GM19324 (cell line): ENCODE measurements around the gene MKNK1.

Source experiments
- ATAC-seq: cut with Tn5 transposase; IDR thresholded peaks from one replicate; pipeline ENCODE4 v1.9.1; 2021; ENCODE audit warnings: mild to moderate bottlenecking, moderate library complexity; ENCODE audit not compliant: unreplicated experiment, low FRiP score

The MKNK1 gene

GRCh38 chr1:46619656-46620258 is 15.7 kb upstream of the MKNK1 start:
- ATAC-seq = no peak

GRCh38 chr1:46618754-46619415 is 14.8 kb upstream of the MKNK1 start:
- no peak for ATAC-seq

GRCh38 chr1:46617833-46618232 is 13.8 kb upstream of the MKNK1 start:
- ATAC-seq = no peak

- ATAC-seq = no peak
Observed at GRCh38 chr1:46617108-46617800, 13.2 kb upstream of the MKNK1 start.

- peak; percentile 82 for ATAC-seq
Observed at GRCh38 chr1:46616277-46617107, 12.4 kb upstream of the MKNK1 start, which contains the start of gene MOB3C. Gene MOB3C, minus strand, starts transcription at chr1:46616811. Its CDS starts 3,490 bp downstream, at chr1:46613321.

GRCh38 chr1:46615735-46616134 is 11.7 kb upstream of the MKNK1 start:
- no peak for ATAC-seq

GRCh38 chr1:46615088-46615487 is 11.0 kb upstream of the MKNK1 start:
- ATAC-seq = no peak

- ATAC-seq = no peak
Observed at GRCh38 chr1:46614604-46614984, 10.5 kb upstream of the MKNK1 start.

- ATAC-seq = no peak
Observed at GRCh38 chr1:46613661-46614603, 9.9 kb upstream of the MKNK1 start.

GRCh38 chr1:46612937-46613660 is 9.0 kb upstream of the MKNK1 start:
- ATAC-seq = no peak

GRCh38 chr1:46611691-46612221 is 7.7 kb upstream of the MKNK1 start:
- no peak for ATAC-seq

GRCh38 chr1:46607345-46608130 is 3.5 kb upstream of the MKNK1 start:
- no peak for ATAC-seq

- ATAC-seq = no peak
Observed at GRCh38 chr1:46606255-46606965, 2.3 kb upstream of the MKNK1 start.

- no peak for ATAC-seq
Observed at GRCh38 chr1:46605232-46605631, 1.2 kb upstream of the MKNK1 start.

- ATAC-seq = no peak
Observed at GRCh38 chr1:46603481-46603857, 599 bp downstream of the MKNK1 start.

- no peak for ATAC-seq
Observed at GRCh38 chr1:46601257-46602007, 2.6 kb downstream of the MKNK1 start.
